GM12874 (cell line): ENCODE measurements around the gene TLX1.

Experiments
- CTCF ChIP-seq: IDR thresholded peaks from 2 replicates; pipeline ENCODE4 v1.5.1; 2011; ENCODE audit warnings: low read depth, mild to moderate bottlenecking, control low read depth, low read length, moderate library complexity; ENCODE audit not compliant: insufficient read depth

Gene TLX1

DNA sequence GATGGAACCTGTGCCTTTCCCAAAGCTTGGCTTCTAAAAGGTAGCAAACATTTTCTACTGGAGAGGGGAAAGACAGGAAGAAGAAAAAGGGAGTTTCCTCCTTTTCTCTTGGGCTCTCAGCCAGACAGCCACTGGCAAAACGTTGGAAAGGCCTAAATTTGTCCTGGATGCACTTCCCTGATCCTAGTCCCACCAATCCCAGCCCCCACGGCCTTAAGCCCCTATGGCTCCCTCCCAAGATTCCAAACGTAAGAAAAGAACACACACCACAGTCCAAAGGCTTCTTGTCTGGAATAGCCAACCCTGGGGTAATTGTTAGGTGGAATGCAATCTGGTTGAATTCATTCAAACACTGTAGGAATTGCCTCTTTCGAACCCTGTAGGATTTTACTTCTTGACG, 959 bp upstream of the TLX1 start:
- TF ChIP-seq CTCF: no peak

DNA sequence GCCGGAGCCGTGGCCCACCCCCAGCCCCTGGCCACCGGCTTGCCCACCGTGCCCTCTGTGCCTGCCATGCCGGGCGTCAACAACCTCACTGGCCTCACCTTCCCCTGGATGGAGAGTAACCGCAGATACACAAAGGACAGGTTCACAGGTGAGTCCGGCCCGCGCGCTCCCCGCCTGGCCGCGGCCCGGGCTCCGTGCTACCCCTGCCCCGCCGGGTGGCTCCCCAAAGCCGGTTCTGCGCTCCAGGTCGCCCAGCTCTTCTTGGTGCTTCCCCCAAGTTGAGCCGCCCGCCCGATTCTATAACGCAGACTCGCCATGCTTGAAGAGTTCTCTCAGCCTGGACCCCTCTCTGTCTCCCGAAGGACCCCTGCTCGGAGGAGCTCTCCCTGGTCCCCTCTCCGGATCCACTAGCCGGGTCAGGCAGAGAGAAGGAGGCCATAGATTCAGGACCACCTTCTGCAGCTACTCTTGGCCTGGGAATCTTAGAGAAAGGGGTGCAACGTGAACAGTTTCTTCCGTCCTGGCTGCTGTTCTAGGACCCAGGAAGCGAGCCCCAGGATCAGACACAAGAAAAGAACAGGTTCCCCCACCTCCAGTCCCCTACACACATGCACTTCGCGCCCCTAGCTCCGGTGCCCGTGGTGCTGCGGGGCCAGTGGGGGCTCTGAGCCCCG, 999 bp downstream of the TLX1 start:
- TF ChIP-seq CTCF: no peak

DNA sequence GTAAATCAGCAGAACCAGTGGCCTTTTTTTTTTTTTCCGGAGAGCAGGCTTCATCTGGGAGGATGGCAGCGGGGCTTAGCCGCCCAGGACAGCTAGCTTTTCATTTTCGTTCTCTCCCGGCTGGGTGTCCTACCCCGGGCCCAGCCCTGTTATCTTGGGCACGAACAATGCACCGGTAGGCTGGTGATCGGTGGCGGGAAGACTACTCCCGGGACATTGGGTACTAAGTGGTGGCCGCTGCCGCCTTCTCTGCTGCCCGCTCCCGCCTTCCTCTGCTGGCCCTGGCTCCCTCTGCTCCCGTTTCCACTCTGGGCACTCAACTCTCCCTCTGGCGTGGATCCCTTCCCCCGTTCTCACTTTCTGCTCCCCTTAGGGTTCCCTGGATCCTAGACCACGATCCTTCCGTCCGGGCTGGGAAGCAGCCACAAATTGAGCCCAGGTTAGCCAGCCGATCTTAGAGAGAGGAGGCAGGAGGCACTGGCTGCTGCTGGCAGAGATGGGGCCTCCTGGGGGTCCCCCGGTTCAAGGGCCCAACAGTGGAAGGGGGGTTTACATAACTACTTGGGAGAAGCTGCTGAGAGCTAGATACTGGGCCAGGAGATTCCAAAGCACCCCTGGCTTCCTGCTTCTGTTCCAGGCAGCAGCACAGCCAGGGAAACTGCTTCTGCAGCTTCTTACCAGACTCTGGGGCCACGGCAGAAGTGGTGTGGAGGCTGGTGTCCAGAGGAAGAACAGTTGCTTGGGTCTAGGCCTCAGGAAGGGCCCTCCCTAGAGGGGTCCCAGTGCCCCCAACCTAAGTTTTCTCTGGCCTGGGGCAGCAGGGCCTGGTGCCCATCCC, 1.8 kb downstream of the TLX1 start:
- no peak for TF ChIP-seq CTCF

DNA sequence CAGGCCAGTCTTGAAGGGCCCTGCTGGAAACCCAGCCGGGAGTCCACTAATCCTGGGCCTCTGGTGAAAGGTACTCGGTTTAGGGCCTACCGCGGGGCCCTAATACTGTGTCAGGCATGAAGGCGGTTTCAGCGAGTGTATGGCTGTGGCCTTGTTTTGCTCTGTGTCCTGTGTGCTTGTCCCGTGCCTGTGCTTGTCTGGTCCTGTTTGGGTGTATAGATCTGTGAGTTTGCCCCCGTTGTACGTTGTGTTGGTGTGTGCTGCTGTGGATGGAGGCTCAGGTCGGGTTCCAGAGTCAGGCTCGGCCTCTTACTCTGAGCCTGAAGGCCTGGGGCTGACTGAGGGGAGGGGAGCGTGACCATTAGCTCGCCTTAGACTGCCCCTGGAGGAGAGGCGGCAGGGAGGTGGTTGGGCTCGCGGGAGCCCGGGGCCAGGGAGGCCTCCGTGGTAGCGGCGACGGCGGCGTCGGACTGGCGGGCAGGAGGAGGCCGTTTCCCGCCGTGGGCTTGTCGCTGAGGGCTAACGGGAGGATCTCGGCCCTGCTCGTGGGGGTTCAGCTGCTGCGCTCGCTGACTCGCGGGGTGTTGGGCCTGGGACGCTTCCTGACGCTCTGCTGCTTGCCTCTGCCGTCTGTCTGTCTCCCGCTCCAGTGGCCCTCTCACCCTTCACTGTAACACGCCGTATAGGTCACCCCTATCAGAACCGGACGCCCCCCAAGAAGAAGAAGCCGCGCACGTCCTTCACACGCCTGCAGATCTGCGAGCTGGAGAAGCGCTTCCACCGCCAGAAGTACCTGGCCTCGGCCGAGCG, 2.6 kb downstream of the TLX1 start:
- TF ChIP-seq CTCF: no peak

GRCh38 chr10:101134299-101135127, 3.4 kb downstream of the TLX1 start:
- TF ChIP-seq CTCF: no peak

DNA sequence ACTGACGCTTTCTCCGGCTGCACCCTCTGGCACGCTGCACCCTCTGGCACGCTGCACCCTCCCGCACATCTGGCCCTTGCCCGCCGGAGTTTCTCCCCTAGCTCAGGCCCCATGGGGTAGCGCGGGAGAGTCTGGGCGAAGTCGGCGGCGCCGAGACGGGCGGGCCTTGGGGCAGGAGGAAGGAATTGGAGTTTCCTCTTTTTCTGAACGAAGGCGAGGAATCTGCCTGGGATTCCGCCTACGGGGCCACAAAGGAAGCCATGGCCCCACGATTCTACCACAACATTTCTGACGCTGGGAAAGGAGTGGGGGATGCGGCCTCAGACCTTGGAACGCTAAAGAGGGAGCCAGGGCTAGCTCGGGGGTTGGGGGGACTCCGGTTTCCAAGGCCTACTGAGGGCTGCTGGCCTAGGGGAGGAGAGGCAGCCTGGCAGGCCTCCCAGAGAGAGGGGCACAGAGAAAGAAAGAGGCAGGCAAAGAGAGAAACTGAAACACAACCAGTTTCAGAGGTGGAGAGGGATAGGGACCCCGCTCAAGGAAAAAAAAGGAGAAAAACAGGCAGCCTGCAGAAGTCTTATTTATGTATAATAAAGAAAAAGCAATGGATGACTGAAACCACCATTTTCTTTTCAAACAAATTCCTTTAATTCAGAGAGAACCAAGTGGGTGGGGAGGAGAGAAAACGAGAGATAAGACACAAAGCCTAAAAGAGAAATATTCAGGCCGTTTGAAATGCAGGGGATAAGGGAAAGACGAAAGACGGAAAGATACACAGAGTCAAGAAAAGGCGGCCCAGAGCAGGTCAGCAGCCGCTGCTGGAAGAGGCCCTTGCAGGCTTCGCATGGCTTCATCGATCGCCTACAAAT, 4.3 kb downstream of the TLX1 start:
- TF ChIP-seq CTCF: no peak
